ENCODE data around the gene ZNF385A.

Gene ZNF385A

GRCh38 chr12:54324617-54325441, 59.7 kb downstream of the ZNF385A start, which contains the start of gene COPZ1:
Gene COPZ1 (plus strand): TSS chr12:54325131. CDS start chr12:54325164, 33 bp downstream.
- TF ChIP-seq CTCF (IDR thresholded peaks at IDR 0.05; ENCODE audit: extremely low read depth, missing control alignments) = peak; percentile 58
- peak; percentile 89 for DNase-seq (ENCODE audit: low spot score)

GRCh38 chr12:54321363-54321762, 63.2 kb downstream of the ZNF385A start:
- TF ChIP-seq CTCF (IDR thresholded peaks at IDR 0.05; ENCODE audit: extremely low read depth, missing control alignments) = no peak
- DNase-seq (ENCODE audit: low spot score) = no peak
